ENCODE measurements around the gene OR6B2. TPM values are rescaled to one million over a fixed set of nuclear protein-coding genes. Genes with fewer than 3 reads are reported as not detected.

Gene OR6B2
- total RNA-seq, 4 donors from 2014 or later = not detected

DNA sequence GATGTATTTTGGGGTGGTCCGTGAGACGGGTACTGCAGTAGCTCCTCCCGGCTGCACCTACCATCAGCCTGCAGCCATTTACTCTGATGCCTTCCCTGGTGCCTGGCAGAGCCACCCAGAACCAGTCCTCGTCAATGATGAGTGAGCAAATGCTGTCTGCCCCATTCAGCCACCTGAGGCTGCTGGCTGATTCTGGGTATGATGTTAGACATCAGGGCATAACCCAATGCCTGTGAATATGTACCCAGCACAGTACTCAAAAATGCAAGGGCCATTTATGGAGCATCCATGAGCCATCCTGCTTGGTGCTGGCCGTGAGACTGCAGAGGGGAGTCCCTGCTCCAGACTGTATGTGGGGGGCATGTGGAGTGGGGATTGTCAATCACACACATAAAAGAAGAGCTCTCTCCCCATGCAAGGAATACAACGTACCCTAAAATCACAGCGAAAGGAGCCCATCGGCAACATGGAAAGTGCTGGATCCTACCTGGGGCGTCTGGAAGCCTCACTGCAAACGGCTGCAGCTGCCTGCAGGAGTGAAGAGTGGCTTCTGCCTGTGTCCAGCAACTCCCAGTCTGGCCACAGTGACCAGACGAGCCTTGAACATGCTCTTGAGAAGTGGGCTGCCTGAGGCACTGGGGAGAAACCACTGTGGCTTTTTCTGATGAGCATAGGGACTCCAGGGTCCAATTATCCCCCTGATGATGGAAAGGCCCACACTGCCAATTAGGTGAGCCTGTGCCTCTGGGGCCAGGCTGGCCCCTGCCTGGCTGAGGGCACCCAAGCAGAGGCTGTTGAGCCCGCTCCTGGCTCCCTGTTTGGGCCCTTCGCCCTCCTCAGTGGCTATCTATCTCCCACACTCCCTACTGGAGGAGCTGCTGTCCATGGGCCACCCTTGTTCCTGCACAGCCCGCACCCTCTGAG, 2.4 kb upstream of the OR6B2 start:
- H3K4me3 ChIP-seq (ENCODE audit: low read depth, poor library complexity, severe bottlenecking) = no peak overlapping the region
- WGBS, 2 donors = 67 to 78% methylated on average over 13 to 14 of the region's 14 CpGs
- TF ChIP-seq, protein P1, sequence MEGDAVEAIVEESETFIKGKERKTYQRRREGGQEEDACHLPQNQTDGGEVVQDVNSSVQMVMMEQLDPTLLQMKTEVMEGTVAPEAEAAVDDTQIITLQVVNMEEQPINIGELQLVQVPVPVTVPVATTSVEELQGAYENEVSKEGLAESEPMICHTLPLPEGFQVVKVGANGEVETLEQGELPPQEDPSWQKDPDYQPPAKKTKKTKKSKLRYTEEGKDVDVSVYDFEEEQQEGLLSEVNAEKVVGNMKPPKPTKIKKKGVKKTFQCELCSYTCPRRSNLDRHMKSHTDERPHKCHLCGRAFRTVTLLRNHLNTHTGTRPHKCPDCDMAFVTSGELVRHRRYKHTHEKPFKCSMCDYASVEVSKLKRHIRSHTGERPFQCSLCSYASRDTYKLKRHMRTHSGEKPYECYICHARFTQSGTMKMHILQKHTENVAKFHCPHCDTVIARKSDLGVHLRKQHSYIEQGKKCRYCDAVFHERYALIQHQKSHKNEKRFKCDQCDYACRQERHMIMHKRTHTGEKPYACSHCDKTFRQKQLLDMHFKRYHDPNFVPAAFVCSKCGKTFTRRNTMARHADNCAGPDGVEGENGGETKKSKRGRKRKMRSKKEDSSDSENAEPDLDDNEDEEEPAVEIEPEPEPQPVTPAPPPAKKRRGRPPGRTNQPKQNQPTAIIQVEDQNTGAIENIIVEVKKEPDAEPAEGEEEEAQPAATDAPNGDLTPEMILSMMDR (IDR thresholded peaks at IDR 0.05) = no peak
- no peak for TF ChIP-seq POLR2A (IDR thresholded peaks at IDR 0.05)
- intact Hi-C loops (cut with DNase I; ENCODE audit: low total_unique reads) = no loop called here
- peak in 1 of 2 donors; percentile 62 for DNase-seq (ENCODE audit: low spot score in 2 of 2)

DNA sequence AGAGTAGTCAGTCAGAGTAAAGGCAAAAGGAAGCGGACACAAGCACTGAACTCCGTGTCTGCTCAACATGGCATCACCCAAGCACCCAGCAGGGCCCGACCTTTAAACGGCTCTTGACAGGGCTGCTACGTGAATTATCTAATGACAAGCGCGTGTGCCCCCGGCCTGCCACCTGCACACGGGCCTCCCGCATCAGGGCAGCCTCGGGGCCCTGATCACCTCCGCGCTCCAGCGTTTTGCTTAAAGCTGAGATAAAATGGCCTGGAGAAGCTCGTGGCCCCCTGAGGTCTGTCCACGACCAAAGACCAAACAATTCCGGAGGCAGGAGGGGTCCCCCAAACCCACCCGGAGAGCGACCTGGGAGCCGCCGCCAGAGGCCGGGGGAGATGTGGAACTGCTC, 5.5 kb downstream of the OR6B2 start:
- peak overlapping the region; percentile 91 for H3K4me3 ChIP-seq (ENCODE audit: low read depth, poor library complexity, severe bottlenecking)
- 0 to 2% methylated on average over 14 to 15 of the region's 22 CpGs for WGBS, 2 donors
- intact Hi-C loops (cut with DNase I; ENCODE audit: low total_unique reads) = no loop called here
- DNase-seq (ENCODE audit: low spot score in 2 of 2) = no peak
- TF ChIP-seq, protein P1 (IDR thresholded peaks at IDR 0.05) = no peak
- no peak for TF ChIP-seq POLR2A (IDR thresholded peaks at IDR 0.05)

DNA sequence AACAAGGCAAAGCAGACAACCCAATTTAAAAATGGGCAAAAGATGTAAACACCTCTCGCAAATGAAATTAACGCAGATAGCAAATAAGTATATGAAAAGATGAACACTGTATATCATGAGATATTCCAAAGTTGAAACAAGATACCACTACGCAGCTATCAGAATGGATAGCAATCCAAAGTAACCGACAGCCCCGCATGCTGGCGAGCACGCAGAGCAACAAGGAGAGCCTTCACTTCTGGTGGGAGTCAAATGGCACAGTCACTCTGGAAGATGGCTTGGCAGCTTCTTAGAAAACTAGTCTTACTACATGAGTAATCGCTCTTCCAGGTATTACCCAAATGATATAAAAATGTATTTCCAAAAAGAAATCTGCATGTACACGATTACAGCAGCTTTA, 6.4 kb downstream of the OR6B2 start:
- TF ChIP-seq POLR2A (IDR thresholded peaks at IDR 0.05) = no peak
- TF ChIP-seq, protein P1 (IDR thresholded peaks at IDR 0.05) = no peak
- DNase-seq (ENCODE audit: low spot score in 2 of 2) = no peak
- no peak overlapping the region for H3K4me3 ChIP-seq (ENCODE audit: low read depth, poor library complexity, severe bottlenecking)
- 72 to 83% methylated on average over 9 of the region's 9 CpGs for WGBS, 2 donors
- intact Hi-C loops (cut with DNase I; ENCODE audit: low total_unique reads) = no loop called here

DNA sequence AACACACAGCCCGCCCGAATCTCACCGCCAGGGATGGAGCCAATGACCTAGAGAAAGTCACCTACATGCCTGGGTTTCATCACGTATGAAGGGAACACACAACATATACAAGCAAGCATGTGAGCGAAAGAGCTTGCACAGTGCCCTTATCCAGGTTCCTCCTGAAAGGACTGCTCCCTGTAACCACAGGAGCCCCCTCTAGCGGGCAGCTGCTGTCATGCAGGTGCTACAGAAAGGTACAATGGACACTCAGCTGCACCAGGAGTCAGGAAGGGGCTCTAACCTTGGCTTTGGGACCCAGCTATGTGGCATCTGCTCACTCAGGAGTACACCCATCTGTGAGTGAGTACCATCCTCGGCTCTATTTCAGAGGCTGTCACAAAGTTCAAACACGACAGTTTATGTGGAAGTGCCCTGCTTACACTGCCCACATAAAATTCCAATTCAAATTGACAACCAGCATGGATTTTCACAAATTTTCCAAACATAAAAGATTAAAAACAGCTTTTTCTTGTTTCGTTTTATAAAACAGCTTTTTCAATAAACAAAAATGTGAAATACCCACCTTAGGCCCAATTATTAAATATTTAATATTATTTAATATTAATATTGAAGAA, 8.6 kb downstream of the OR6B2 start:
- no peak for DNase-seq (ENCODE audit: low spot score in 2 of 2)
- no peak overlapping the region for H3K4me3 ChIP-seq (ENCODE audit: low read depth, poor library complexity, severe bottlenecking)
- TF ChIP-seq, protein P1 (IDR thresholded peaks at IDR 0.05) = peak in 1 of 3 donors; percentile 16
- no peak for TF ChIP-seq POLR2A (IDR thresholded peaks at IDR 0.05)
- intact Hi-C loops (cut with DNase I; ENCODE audit: low total_unique reads) = no loop called here
- WGBS, 2 donors = 58 to 59% methylated on average over 9 of the region's 9 CpGs

DNA sequence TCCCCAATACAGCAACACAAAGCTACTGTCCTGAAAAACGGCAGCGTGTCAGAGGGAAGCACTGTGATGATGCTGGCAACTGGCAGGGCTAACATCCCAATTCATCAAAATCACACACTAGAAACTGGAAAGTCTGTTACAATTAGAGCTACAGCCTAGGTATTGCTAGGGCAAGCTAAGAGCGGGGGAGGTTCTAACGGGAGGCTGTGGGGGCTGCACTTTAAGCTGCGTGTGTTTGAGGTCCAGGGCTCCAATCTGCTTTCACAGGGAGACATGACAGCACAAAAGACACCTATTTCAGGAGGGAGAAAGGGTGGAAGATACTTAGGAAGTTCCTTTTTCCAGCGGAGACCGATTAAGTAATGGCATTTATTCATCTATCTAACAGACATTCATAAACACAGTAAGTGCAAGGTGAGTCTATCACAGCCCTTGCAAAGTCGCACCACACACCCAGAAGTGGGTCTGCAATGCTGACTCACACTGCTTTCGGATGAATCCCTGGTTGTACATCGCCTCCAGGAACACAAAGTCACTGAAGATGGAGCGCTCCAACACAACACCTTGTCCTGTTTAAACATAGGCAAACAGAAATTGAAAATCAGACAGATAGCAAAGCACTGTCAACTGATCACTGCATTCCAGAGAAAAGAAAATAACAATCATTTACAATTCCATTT, 12.0 kb downstream of the OR6B2 start:
- 94% methylated on average over 11 of the region's 11 CpGs for WGBS, 2 donors
- no peak for TF ChIP-seq POLR2A (IDR thresholded peaks at IDR 0.05)
- intact Hi-C loops (cut with DNase I; ENCODE audit: low total_unique reads) = no loop called here
- DNase-seq (ENCODE audit: low spot score in 2 of 2) = no peak
- no peak overlapping the region for H3K4me3 ChIP-seq (ENCODE audit: low read depth, poor library complexity, severe bottlenecking)

DNA sequence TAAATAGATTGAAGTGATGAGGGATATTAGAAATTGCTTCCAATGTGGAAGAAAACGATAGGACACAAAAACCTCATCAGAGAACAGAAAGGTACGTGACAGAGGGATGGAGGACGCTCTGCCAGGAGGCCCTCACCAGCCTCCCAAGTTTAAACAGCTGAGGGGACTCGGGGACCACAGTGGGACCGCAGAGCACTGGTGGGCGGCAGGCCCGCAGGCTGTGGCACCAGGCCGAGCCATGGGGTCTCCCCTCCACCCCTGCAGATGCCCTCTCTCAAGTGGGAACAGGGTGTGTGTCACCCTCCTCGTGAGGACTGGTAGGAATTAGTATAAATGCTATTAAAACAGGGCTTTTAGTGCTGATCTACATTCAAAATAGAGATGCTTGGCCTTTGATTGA, 15.9 kb downstream of the OR6B2 start:
- 95 to 96% methylated on average over 9 of the region's 9 CpGs for WGBS, 2 donors
- TF ChIP-seq, protein P1 (IDR thresholded peaks at IDR 0.05) = no peak
- no peak for TF ChIP-seq POLR2A (IDR thresholded peaks at IDR 0.05)
- no peak for DNase-seq (ENCODE audit: low spot score in 2 of 2)
- intact Hi-C loops (cut with DNase I; ENCODE audit: low total_unique reads) = no loop called here
- H3K4me3 ChIP-seq (ENCODE audit: low read depth, poor library complexity, severe bottlenecking) = no peak overlapping the region

Data from lower leg skin (tissue), 4 donors.